ENCODE measurements around the gene TMPRSS15. TPM values are rescaled to one million over a fixed set of nuclear protein-coding genes. Genes with fewer than 3 reads are reported as not detected.

Gene TMPRSS15
- total RNA-seq, 1 experiment from 2014 or later, result not detected

DNA sequence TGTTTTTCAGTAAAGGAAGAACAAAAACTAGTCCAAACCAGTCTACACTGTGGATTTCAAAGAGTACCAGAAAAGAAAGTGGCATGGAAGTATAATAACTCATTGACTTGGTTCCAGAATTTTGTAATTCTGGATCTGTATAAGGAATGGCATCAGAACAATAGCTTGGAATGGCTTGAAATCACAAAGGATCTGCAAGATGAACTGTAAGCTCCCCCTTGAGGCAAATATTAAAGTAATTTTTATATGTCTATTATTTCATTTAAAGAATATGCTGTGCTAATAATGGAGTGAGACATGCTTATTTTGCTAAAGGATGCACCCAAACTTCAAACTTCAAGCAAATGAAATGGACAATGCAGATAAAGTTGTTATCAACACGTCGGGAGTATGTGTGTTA is 137.6 kb downstream of the TMPRSS15 start (continued):
- TF ChIP-seq, protein P1, sequence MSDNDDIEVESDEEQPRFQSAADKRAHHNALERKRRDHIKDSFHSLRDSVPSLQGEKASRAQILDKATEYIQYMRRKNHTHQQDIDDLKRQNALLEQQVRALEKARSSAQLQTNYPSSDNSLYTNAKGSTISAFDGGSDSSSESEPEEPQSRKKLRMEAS (IDR thresholded peaks at IDR 0.05), result no peak
- TF ChIP-seq SIN3A (IDR thresholded peaks at IDR 0.05; ENCODE audit: low read depth) (no peak), ZFX (IDR thresholded peaks at IDR 0.05) (no peak), EZH2 (IDR thresholded peaks at IDR 0.05) (no peak)

DNA sequence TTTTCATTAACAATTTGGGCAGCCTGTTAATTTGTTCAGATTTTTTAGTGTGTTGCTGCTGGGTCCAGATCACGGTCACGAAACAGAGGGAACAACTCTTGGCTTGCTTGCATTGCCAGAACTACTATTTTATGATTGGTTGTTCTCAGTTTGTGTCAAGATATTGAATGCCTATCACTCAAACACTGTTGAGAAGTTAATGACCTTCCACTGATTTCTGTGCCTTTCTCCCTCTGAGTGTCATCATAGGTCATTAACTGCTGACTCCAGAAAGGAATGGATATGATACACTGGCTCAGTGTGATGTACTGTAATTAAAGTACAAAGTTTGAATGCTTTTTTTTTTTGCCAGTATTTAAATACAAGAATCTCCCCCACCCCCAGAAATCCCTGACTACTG is 149.8 kb downstream of the TMPRSS15 start:
- Histone ChIP-seq H3K27me3 (ENCODE audit: insufficient read depth, low read length) (no peaks in the 10 kb centered on the region), H3K4me1 (ENCODE audit: control insufficient read depth in 1 of 2, insufficient read depth in 2 of 2, low read length in 2 of 2) (no peaks in the 10 kb centered on the region), H3K4me3 (replicated peaks in 1 of 2; ENCODE audit: low read depth in 1 of 2, low read length in 2 of 2) (no peak overlapping the region), H3K9me2 (ENCODE audit: insufficient read depth) (no peaks in the 10 kb centered on the region), H4K20me1 (ENCODE audit: insufficient read depth) (no peaks in the 10 kb centered on the region), H3K36me3 (ENCODE audit: control insufficient read depth in 1 of 2, insufficient read depth in 2 of 2, low read length in 2 of 2) (no peaks in the 10 kb centered on the region), H3K9me3 (ENCODE audit: control insufficient read depth in 1 of 2, insufficient read depth in 1 of 2, low read depth in 1 of 2, low read length in 2 of 2) (peaks cover 15 to 27% of the 10 kb centered on the region in 2 experiments; a peak in 3 of 4 replicates), H3K79me2 (ENCODE audit: insufficient read depth, low read length) (no peaks in the 10 kb centered on the region), H3K9ac (ENCODE audit: low read length) (no peak overlapping the region), H3K27ac (ENCODE audit: low read depth, low read length) (no peak overlapping the region), H2AFZ (ENCODE audit: low read depth, low read length, poor library complexity, severe bottlenecking) (no peak overlapping the region), H3K4me2 (ENCODE audit: low read length) (no peak overlapping the region)
- ChIA-PET RAD21 (ENCODE audit: low non-redundant PET in 1 of 2, low total read pairs in 2 of 2, uncharacterized antibody in 2 of 2, unreplicated experiment in 2 of 2) (no interaction called here), POLR2A (no interaction called here), CTCF (no interaction called here)
- no peak for ATAC-seq
- intact Hi-C loops (cut with micrococcal nuclease), result no loop called here
- no peak for TF ChIP-seq RAD21 (IDR thresholded peaks at IDR 0.05; ENCODE audit: low read depth)
- no peak for DNase-seq (ENCODE audit: low read depth, low spot score)
- no TSS peak for BruUV-seq (replicated peaks)

- intact Hi-C loops (cut with micrococcal nuclease), result no loop called here
- H3K9me3 ChIP-seq (ENCODE audit: control insufficient read depth in 1 of 2, insufficient read depth in 1 of 2, low read depth in 1 of 2, low read length in 2 of 2), result peaks cover 15 to 27% of the 10 kb centered on the region in 2 experiments; a peak in 3 of 4 replicates
- H3K4me2 ChIP-seq (ENCODE audit: low read length), result no peak overlapping the region
- H3K9me2 ChIP-seq (ENCODE audit: insufficient read depth), result no peaks in the 10 kb centered on the region
- H3K4me3 ChIP-seq (replicated peaks in 1 of 2; ENCODE audit: low read depth in 1 of 2, low read length in 2 of 2), result no peak overlapping the region
- no peaks in the 10 kb centered on the region for H3K36me3 ChIP-seq (ENCODE audit: control insufficient read depth in 1 of 2, insufficient read depth in 2 of 2, low read length in 2 of 2)
- ATAC-seq (no peak), DNase-seq (ENCODE audit: low read depth, low spot score) (no peak)
- H4K20me1 ChIP-seq (ENCODE audit: insufficient read depth), result no peaks in the 10 kb centered on the region
- RAD21 ChIA-PET (ENCODE audit: low non-redundant PET in 1 of 2, low total read pairs in 2 of 2, uncharacterized antibody in 2 of 2, unreplicated experiment in 2 of 2), result no interaction called here
- no peaks in the 10 kb centered on the region for H3K79me2 ChIP-seq (ENCODE audit: insufficient read depth, low read length)
- POLR2A ChIA-PET, result no interaction called here
- no peaks in the 10 kb centered on the region for H3K27me3 ChIP-seq (ENCODE audit: insufficient read depth, low read length)
- no TSS peak for BruUV-seq (replicated peaks)
- no peak overlapping the region for H2AFZ ChIP-seq (ENCODE audit: low read depth, low read length, poor library complexity, severe bottlenecking)
- H3K9ac ChIP-seq (ENCODE audit: low read length), result no peak overlapping the region
- TF ChIP-seq ZNF274 (IDR thresholded peaks at IDR 0.05; ENCODE audit: low read depth, low read length) (no peak), ELF1 (IDR thresholded peaks at IDR 0.05; ENCODE audit: borderline replicate concordance, low read depth) (no peak), JUND (IDR thresholded peaks at IDR 0.05) (no peak), YY1 (IDR thresholded peaks at IDR 0.05; ENCODE audit: extremely low read depth, insufficient replicate concordance, low read depth, low read length) (no peak), CBX3 (IDR thresholded peaks at IDR 0.05; ENCODE audit: low read depth) (no peak), SIN3A (IDR thresholded peaks at IDR 0.05; ENCODE audit: low read depth) (no peak), FOSL1 (IDR thresholded peaks at IDR 0.05; ENCODE audit: low read depth) (no peak), EZH2 (IDR thresholded peaks at IDR 0.05) (no peak)
- TF ChIP-seq, protein P2, sequence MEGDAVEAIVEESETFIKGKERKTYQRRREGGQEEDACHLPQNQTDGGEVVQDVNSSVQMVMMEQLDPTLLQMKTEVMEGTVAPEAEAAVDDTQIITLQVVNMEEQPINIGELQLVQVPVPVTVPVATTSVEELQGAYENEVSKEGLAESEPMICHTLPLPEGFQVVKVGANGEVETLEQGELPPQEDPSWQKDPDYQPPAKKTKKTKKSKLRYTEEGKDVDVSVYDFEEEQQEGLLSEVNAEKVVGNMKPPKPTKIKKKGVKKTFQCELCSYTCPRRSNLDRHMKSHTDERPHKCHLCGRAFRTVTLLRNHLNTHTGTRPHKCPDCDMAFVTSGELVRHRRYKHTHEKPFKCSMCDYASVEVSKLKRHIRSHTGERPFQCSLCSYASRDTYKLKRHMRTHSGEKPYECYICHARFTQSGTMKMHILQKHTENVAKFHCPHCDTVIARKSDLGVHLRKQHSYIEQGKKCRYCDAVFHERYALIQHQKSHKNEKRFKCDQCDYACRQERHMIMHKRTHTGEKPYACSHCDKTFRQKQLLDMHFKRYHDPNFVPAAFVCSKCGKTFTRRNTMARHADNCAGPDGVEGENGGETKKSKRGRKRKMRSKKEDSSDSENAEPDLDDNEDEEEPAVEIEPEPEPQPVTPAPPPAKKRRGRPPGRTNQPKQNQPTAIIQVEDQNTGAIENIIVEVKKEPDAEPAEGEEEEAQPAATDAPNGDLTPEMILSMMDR (IDR thresholded peaks at IDR 0.05 in 2 of 3, conservative IDR thresholded peaks at IDR 0.05 in 1 of 3; ENCODE audit: borderline replicate concordance in 1 of 3, insufficient read depth in 1 of 3, low read depth in 2 of 3, low read length in 2 of 3), result no peak
- no peaks in the 10 kb centered on the region for H3K4me1 ChIP-seq (ENCODE audit: control insufficient read depth in 1 of 2, insufficient read depth in 2 of 2, low read length in 2 of 2)
- CTCF ChIA-PET, result no interaction called here
- no peak overlapping the region for H3K27ac ChIP-seq (ENCODE audit: low read depth, low read length)
Measured at GRCh38 chr21:18253221-18253620, 150.4 kb downstream of the TMPRSS15 start.

Measured in HCT116 (cell line).